NCI-H510A treated with DMSO at 0.1 percent for 48 hours (cell line): ENCODE measurements around the gene COG5.
"Not testable (repeated sequence)": the region's sequence is repeated elsewhere in the genome, so short reads cannot be mapped to it uniquely, and the experiment has no call there.

Source experiments
- DNase-seq: peaks from one replicate; lab custom pipeline; 2025; lab: John Stamatoyannopoulos, UW

COG5 gene

GRCh38 chr7:107220806-107221205 is 342.9 kb downstream of the COG5 start:
- DNase-seq: not testable (repeated sequence)

- no peak for DNase-seq
Observed at GRCh38 chr7:107220356-107220755, 343.4 kb downstream of the COG5 start.

GRCh38 chr7:107219563-107220244 is 344.0 kb downstream of the COG5 start:
- DNase-seq: no peak

- DNase-seq: no peak
Observed at GRCh38 chr7:107213945-107214344, 349.8 kb downstream of the COG5 start.

GRCh38 chr7:107213193-107213788 is 350.4 kb downstream of the COG5 start:
- DNase-seq: no peak

- no peak for DNase-seq
Observed at GRCh38 chr7:107212725-107213124, 351.0 kb downstream of the COG5 start.

- no peak for DNase-seq
Observed at GRCh38 chr7:107210400-107210799, 353.3 kb downstream of the COG5 start.

- no peak for DNase-seq
Observed at GRCh38 chr7:107209565-107209964, 354.2 kb downstream of the COG5 start.

GRCh38 chr7:107208563-107208962 is 355.2 kb downstream of the COG5 start:
- DNase-seq: no peak

- no peak for DNase-seq
Observed at GRCh38 chr7:107208024-107208521, 355.6 kb downstream of the COG5 start.

GRCh38 chr7:107207459-107207858 is 356.3 kb downstream of the COG5 start:
- no peak for DNase-seq

GRCh38 chr7:107206706-107207105 is 357.0 kb downstream of the COG5 start:
- DNase-seq: no peak

GRCh38 chr7:107206136-107206535 is 357.6 kb downstream of the COG5 start:
- no peak for DNase-seq

- no peak for DNase-seq
Observed at GRCh38 chr7:107203607-107204006, 360.1 kb downstream of the COG5 start.

- DNase-seq: peak; percentile 41
Observed at GRCh38 chr7:107201795-107202450, 361.8 kb downstream of the COG5 start.

- DNase-seq: no peak
Observed at GRCh38 chr7:107196834-107197610, 366.7 kb downstream of the COG5 start.

- DNase-seq: no peak
Observed at GRCh38 chr7:107194052-107194451, 369.7 kb downstream of the COG5 start.

- DNase-seq: no peak
Observed at GRCh38 chr7:107190090-107190489, 373.6 kb downstream of the COG5 start.

GRCh38 chr7:107187774-107188173 is 375.9 kb downstream of the COG5 start:
- no peak for DNase-seq

GRCh38 chr7:107186240-107186639 is 377.5 kb downstream of the COG5 start:
- DNase-seq: no peak

- no peak for DNase-seq
Observed at GRCh38 chr7:107185716-107186115, 378.0 kb downstream of the COG5 start.

GRCh38 chr7:107181172-107181571 is 382.5 kb downstream of the COG5 start:
- DNase-seq: no peak
